BLaER1 (cell line): ENCODE measurements around the gene GPS1.

Experiments
- H3K27ac ChIP-seq: shearing (Covaris generic); formaldehyde crosslinking; 2 replicates; pipeline ENCODE4 v1.8.1; 2022
- H3K27me3 ChIP-seq: shearing (Covaris generic); formaldehyde crosslinking; 2 replicates; pipeline ENCODE4 v1.8.1; 2022
- H3K36me3 ChIP-seq: shearing (Covaris generic); formaldehyde crosslinking; 2 replicates; pipeline ENCODE4 v1.8.1; 2022
- H3K4me1 ChIP-seq: shearing (Covaris generic); formaldehyde crosslinking; 2 replicates; pipeline ENCODE4 v1.8.1; 2022
- H3K4me2 ChIP-seq: shearing (Covaris generic); formaldehyde crosslinking; 2 replicates; pipeline ENCODE4 v1.8.1; 2022
- H3K4me3 ChIP-seq: shearing (Covaris generic); formaldehyde crosslinking; 2 replicates; pipeline ENCODE4 v1.8.1; 2022
- H3K9ac ChIP-seq: shearing (Covaris generic); formaldehyde crosslinking; 2 replicates; pipeline ENCODE4 v1.8.1; 2022
- H3K9me3 ChIP-seq: shearing (Covaris generic); formaldehyde crosslinking; 2 replicates; pipeline ENCODE4 v1.8.1; 2022
- H4K20me1 ChIP-seq: shearing (Covaris generic); formaldehyde crosslinking; 2 replicates; pipeline ENCODE4 v1.8.1; 2022
- Cebpa-rat ChIP-seq: shearing (Covaris generic); IDR thresholded peaks from 2 replicates; pipeline ENCODE4 v1.8.1; 2022

Gene GPS1

GRCh38 chr17:82062076-82062983 lies 10.6 kb downstream of the GPS1 start:
- Histone ChIP-seq H3K9me3 (no peaks in the 10 kb centered on the region), H3K27me3 (no peaks in the 10 kb centered on the region), H3K4me3 (no peak overlapping the region), H3K36me3 (peaks cover 71% of the 10 kb centered on the region), H3K27ac (no peak overlapping the region), H3K9ac (no peak overlapping the region), H3K4me1 (peaks cover 63% of the 10 kb centered on the region), H3K4me2 (no peak overlapping the region), H4K20me1 (peaks cover 68% of the 10 kb centered on the region)
- TF ChIP-seq Cebpa-rat = no peak

GRCh38 chr17:82062984-82063368 lies 11.3 kb downstream of the GPS1 start:
- Histone ChIP-seq H3K36me3 (peaks cover 65% of the 10 kb centered on the region), H3K27ac (no peak overlapping the region)

GRCh38 chr17:82063424-82064415 lies 12.0 kb downstream of the GPS1 start:
- H3K4me3 ChIP-seq = no peak overlapping the region
- H3K36me3 ChIP-seq = peaks cover 57% of the 10 kb centered on the region
- H3K27me3 ChIP-seq = no peaks in the 10 kb centered on the region
- TF ChIP-seq Cebpa-rat = no peak
- H3K27ac ChIP-seq = no peak overlapping the region
- peak overlapping the region; percentile 95 for H3K9ac ChIP-seq
- H3K9me3 ChIP-seq = no peaks in the 10 kb centered on the region
- H3K4me1 ChIP-seq = peaks cover 54% of the 10 kb centered on the region
- peaks cover 54% of the 10 kb centered on the region for H4K20me1 ChIP-seq
- H3K4me2 ChIP-seq = peak overlapping the region; percentile 99

More at GRCh38 chr17:82062984-82063368, 11.3 kb downstream of the GPS1 start:
- H3K27me3 ChIP-seq = no peaks in the 10 kb centered on the region
- H3K4me2 ChIP-seq = no peak overlapping the region
- H3K4me3 ChIP-seq = no peak overlapping the region
- TF ChIP-seq Cebpa-rat = no peak
- H3K4me1 ChIP-seq = peaks cover 59% of the 10 kb centered on the region
- H4K20me1 ChIP-seq = peaks cover 61% of the 10 kb centered on the region
- no peaks in the 10 kb centered on the region for H3K9me3 ChIP-seq
- H3K9ac ChIP-seq = no peak overlapping the region

DNA sequence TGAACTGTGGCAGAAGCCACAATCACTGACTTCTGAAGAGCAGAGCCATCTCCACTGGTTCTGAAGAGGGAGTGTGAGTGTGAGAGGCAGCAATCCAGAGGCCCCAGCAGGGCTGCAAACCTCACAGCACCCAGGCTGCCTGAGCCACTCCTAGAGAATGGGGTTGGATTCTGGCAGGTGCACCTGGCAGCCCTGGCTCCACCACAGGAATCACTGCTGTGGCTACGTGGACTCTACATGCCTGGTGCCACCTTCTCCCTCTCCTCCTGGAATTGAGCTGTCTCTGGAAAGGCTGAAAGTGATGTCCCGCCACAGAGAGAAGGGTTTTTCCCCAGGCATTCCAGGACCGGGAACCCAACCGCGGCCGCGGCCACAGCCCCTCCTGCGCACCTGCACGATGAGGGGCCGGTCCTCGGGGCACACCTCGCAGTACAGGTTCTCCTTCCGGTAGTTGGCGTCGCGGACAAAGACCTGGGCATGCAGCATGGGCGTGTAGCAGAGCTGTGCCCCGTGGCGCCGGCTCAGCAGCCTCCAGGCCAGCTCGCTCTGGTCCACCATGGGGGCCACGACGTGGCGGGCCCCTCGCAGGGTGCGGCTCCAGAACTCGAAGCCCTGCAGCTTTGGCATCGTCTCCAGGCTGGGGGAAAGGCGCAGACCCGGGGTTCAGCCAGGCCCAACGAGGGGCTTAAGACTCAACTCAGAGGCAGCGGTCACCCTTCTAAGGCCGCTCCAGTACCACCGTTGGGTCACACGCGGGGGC lies 12.9 kb downstream of the GPS1 start:
- no peak for TF ChIP-seq Cebpa-rat
- no peaks in the 10 kb centered on the region for H3K9me3 ChIP-seq
- peaks cover 48% of the 10 kb centered on the region for H3K36me3 ChIP-seq
- H3K27ac ChIP-seq = peak overlapping the region; percentile 92
- peak overlapping the region; percentile 96 for H3K4me3 ChIP-seq
- H3K4me2 ChIP-seq = peak overlapping the region; percentile 99
- H3K27me3 ChIP-seq = no peaks in the 10 kb centered on the region
- peak overlapping the region; percentile 95 for H3K9ac ChIP-seq
- H4K20me1 ChIP-seq = peaks cover 45% of the 10 kb centered on the region
- peaks cover 45% of the 10 kb centered on the region for H3K4me1 ChIP-seq

DNA sequence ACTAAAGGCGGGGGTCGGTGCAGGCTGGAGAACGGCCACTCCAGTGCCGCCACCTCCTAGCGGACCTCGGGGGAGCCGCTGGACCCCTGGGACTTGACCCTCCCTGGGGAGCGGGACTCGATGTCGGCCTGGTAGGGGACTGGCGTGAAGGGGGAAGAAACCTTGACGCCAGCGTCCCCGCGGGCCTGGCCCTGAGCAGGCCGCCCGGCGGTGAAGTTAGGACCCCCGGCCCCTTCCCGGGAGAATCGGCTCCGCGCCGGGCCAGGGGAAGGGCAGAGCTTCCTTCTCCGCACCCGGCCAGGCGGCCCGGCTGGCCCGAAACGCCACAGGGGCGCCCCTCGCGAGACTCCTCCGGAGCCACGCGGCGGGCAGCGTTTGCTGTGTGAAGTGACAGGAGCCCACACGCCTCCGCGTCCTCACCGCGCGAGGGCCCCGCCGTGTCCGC lies 13.5 kb downstream of the GPS1 start:
- peak overlapping the region; percentile 96 for H3K4me3 ChIP-seq
- peak overlapping the region; percentile 92 for H3K27ac ChIP-seq
- TF ChIP-seq Cebpa-rat = no peak
- H3K4me2 ChIP-seq = peak overlapping the region; percentile 99
- peaks cover 39% of the 10 kb centered on the region for H3K4me1 ChIP-seq
- H4K20me1 ChIP-seq = peaks cover 39% of the 10 kb centered on the region
- H3K9me3 ChIP-seq = no peaks in the 10 kb centered on the region
- H3K9ac ChIP-seq = peak overlapping the region; percentile 95
- no peaks in the 10 kb centered on the region for H3K27me3 ChIP-seq
- H3K36me3 ChIP-seq = peaks cover 42% of the 10 kb centered on the region

GRCh38 chr17:82065638-82066303 lies 14.1 kb downstream of the GPS1 start, which contains the start of gene DUS1L:
TSS of gene DUS1L (minus strand) at chr17:82065804. CDS start at chr17:82065059, 745 bp downstream.
- H3K4me2 ChIP-seq = peak within 1 kb of the TSS; percentile 99
- peaks cover 34% of the 10 kb centered on the region for H3K4me1 ChIP-seq
- H3K9me3 ChIP-seq = no peaks in the 10 kb centered on the region
- H3K9ac ChIP-seq = peak within 1 kb of the TSS; percentile 95
- H4K20me1 ChIP-seq = peaks cover 33% of the 10 kb centered on the region
- H3K4me3 ChIP-seq = peak within 1 kb of the TSS; percentile 96
- no peaks in the 10 kb centered on the region for H3K27me3 ChIP-seq
- TF ChIP-seq Cebpa-rat = no peak
- H3K27ac ChIP-seq = peak within 1 kb of the TSS; percentile 92
- peaks cover 37% of the 10 kb centered on the region for H3K36me3 ChIP-seq

GRCh38 chr17:82070611-82071010 lies 18.9 kb downstream of the GPS1 start:
- H3K4me2 ChIP-seq = no peak overlapping the region
- no peaks in the 10 kb centered on the region for H3K36me3 ChIP-seq
- no peak for TF ChIP-seq Cebpa-rat
- no peaks in the 10 kb centered on the region for H3K27me3 ChIP-seq
- H3K4me1 ChIP-seq = peaks cover 32% of the 10 kb centered on the region
- no peaks in the 10 kb centered on the region for H3K9me3 ChIP-seq
- no peak overlapping the region for H3K27ac ChIP-seq
- H3K9ac ChIP-seq = no peak overlapping the region
- H4K20me1 ChIP-seq = no peaks in the 10 kb centered on the region
- H3K4me3 ChIP-seq = no peak overlapping the region

DNA sequence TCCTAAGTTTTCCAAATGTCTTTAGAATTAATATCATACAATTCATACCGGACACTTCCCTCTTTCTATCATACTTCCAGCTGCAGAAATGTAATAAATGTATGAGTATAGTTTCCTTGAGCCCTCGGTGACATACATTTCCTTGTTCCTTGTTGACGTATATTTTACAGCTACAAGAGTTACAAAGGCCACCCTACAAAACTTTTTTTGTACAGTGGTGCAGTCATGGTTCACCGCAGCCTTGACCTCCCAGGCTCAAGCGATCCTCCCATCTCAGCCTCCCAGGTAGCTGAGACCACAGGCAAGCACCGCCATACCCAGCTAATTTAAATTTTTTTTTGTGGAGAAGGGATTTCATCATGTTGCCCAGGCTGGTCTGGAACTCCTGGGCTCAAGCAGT lies 21.1 kb downstream of the GPS1 start:
- Histone ChIP-seq H3K4me1 (peaks cover 33% of the 10 kb centered on the region), H3K4me2 (no peak overlapping the region), H3K27me3 (no peaks in the 10 kb centered on the region), H3K36me3 (peaks cover 15% of the 10 kb centered on the region), H4K20me1 (peaks cover 4% of the 10 kb centered on the region; the same call in 1 of the 2 replicates), H3K27ac (no peak overlapping the region), H3K9ac (no peak overlapping the region), H3K4me3 (no peak overlapping the region), H3K9me3 (no peaks in the 10 kb centered on the region)
- no peak for TF ChIP-seq Cebpa-rat
